CD4-positive, alpha-beta T cell treated with Interferon alpha-2 for 1 hour (primary cell): Measurements from ENCODE around the gene DENND1C.
"Not testable (repeated sequence)": the region's sequence is repeated elsewhere in the genome, so short reads cannot be mapped to it uniquely, and the experiment has no call there.

Experiments used
- DNase-seq, 2 donors: peaks; one replicate each; pipeline ENCODE4 v3.0.0-alpha.2; 2020 to 2022

Gene DENND1C

GRCh38 chr19:6481541-6482342, at the start of gene DENND1C:
TSS of gene DENND1C (minus strand) at chr19:6481787. CDS start at chr19:6481695, 92 bp downstream.
- DNase-seq, result peak; percentile 74 to 77

DNA sequence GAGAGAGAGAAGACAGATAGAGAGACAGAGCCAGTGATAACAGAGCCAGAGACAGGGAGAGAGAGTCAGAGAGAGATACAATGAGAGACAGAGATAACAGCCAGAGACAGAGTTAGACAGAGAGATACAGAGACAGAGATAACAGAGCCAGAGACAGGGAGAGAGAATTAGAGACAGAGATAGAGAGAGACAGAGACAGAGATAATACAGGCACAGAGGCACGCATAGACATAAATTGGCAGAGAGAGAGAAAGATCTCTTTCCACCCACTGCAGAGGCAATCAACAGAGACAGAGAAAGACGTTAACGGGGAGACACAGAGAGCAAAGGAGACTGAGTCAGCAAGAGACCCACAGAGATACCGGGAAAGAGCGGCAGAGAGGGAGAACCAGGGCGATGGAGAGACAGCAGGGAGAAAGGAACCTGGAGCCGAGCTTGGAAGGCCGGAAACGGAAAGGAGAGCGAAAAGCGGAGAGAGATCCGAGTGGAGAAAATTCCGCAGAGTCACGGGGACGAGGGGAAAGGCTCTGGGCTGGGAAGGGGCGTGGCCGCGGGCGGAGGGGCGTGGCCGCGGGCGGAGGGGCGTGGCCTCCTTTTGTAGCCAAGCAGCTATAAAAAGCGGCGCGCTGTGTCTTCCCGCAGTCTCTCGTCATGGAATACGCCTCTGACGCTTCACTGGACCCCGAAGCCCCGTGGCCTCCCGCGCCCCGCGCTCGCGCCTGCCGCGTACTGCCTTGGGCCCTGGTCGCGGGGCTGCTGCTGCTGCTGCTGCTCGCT, 49.0 kb upstream of the DENND1C start, which contains the start of gene TNFSF9:
TSS of gene TNFSF9 (plus strand) at position 641 of the 777 bp plus-strand sequence. CDS start at position 652, 11 bp downstream.
- peak; percentile 81 to 90 for DNase-seq

- no peak for DNase-seq
These were observed 48.4 kb upstream of the DENND1C start for GRCh38 chr19:6529937-6530385.

- no peak for DNase-seq
These were observed 47.8 kb upstream of the DENND1C start for GRCh38 chr19:6529351-6529750.

GRCh38 chr19:6528544-6529121, 47.0 kb upstream of the DENND1C start:
- DNase-seq, result peak in 1 of 2 donors; percentile 37

GRCh38 chr19:6527893-6528543, 46.4 kb upstream of the DENND1C start:
- peak; percentile 22 to 34 for DNase-seq

GRCh38 chr19:6524311-6524710, 42.7 kb upstream of the DENND1C start:
- no peak for DNase-seq

- no peak for DNase-seq
These were observed 41.1 kb upstream of the DENND1C start for GRCh38 chr19:6522712-6523111.

GRCh38 chr19:6521718-6522646, 40.4 kb upstream of the DENND1C start:
- peak; percentile 72 to 81 for DNase-seq

- DNase-seq, result no peak
These were observed 37.7 kb upstream of the DENND1C start for GRCh38 chr19:6519289-6519688.

- peak; percentile 20 to 50 for DNase-seq
These were observed 36.7 kb upstream of the DENND1C start for GRCh38 chr19:6518145-6518911.

DNA sequence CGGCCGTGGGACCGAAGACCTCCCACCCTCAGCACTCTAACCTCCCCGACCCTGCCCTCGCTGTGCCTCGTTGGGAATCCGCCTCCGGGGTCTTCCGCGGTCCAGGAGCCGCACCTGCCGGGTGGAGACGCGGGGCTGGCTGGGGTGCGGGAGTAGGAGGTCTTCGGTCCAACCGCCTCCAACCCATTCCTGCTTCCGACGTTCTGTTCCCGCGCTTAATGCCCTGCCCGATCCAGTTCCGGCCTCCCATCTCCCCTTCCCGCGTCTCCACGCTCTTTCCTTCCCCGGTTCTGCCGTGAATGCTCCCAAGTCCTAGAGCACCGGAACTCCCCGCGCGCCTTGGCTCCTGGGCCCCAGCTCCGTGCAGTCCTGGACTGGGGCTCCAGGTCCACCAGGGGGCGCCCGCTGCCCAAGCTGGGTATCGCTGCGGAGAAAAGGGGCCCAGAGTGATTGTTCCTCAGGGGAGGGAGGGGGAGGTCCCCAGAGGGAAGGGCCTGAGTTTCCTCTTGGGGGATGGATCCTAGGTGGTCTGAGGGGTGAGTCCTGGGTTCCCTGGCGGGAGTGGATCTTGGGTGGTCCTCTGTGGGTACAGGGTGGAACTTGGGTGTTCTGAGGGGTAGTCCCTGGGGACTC, 35.2 kb upstream of the DENND1C start:
- peak; percentile 87 to 91 for DNase-seq

- peak; percentile 80 to 84 for DNase-seq
These were observed 34.6 kb upstream of the DENND1C start for GRCh38 chr19:6516018-6516658.

DNA sequence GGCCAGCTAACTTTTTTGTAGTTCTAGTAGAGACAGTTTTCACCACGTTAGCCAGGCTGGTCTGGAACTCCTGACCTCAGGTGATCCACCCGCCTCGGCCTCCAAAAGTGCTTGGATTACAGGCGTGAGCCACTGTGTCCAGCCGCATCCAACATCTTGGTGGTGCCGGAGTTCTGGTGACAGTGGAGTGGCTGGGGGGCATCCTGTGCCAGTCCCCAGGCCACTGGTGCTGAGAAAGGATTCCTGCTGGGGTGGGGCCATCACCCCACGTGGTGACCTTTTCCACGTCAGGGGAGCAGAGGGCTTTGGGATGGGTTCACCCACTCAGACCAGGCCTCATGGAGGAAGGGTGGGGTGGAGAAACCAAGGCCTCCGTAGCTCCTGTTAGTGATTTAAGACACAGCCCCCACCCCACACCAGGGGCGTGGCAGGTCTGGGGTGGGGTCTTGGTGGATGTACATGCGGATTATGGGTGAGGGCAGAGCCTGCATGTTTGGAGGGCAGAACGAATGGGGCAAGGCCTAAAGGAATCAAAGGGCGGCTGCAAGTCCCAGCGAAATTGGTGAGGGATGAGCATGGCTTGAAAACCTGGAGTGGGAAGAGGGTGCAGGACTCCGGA, 33.4 kb upstream of the DENND1C start:
- no peak for DNase-seq

- no peak for DNase-seq
These were observed 32.5 kb upstream of the DENND1C start for GRCh38 chr19:6514089-6514488.

GRCh38 chr19:6510618-6511017, 29.0 kb upstream of the DENND1C start:
- no peak for DNase-seq

GRCh38 chr19:6509118-6509971, 27.8 kb upstream of the DENND1C start:
- DNase-seq, result no peak

DNA sequence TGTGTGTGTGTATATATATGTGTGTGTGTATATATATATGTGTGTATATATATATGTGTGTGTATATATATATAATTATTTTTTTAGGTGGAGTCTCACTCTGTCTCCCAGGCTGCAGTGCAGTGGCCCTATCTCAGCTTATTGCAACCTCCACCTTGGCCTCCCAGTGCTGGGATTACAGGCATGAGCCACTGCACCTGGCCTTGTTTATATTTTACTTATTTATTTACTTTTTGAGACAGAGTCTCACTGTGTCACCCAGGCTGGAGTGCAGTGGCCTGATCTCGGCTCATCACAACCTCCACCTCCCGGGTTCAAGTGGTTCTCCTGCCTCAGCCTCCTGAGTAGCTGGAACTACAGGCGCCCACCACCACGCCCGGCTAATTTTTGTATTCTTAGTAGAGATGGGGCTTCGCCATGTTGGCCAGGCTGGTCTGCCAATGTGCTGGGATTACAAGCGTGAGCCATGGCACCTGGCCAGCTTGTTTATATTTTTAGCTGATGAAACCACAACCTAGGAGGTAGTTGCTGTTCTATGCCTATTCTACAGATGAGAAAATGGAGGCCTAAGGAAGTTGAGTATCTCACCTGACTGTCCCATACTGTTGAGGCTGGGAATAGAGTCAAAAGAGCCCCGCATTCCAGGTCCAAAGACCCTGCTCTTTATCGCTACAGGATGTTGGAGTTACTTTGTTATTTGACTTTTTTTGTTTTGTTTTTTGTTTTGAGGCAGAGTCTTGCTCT, 26.6 kb upstream of the DENND1C start:
- not testable (repeated sequence) for DNase-seq
